GDM1 (cell line): Measurements from ENCODE around the gene NCOA6.
A peak's percentile ranks its signal among the peaks of the same experiment; 100 is the strongest.

Experiments
- DNase-seq: peaks from one replicate; lab custom pipeline; 2025; lab: John Stamatoyannopoulos, UW

The NCOA6 gene

DNA sequence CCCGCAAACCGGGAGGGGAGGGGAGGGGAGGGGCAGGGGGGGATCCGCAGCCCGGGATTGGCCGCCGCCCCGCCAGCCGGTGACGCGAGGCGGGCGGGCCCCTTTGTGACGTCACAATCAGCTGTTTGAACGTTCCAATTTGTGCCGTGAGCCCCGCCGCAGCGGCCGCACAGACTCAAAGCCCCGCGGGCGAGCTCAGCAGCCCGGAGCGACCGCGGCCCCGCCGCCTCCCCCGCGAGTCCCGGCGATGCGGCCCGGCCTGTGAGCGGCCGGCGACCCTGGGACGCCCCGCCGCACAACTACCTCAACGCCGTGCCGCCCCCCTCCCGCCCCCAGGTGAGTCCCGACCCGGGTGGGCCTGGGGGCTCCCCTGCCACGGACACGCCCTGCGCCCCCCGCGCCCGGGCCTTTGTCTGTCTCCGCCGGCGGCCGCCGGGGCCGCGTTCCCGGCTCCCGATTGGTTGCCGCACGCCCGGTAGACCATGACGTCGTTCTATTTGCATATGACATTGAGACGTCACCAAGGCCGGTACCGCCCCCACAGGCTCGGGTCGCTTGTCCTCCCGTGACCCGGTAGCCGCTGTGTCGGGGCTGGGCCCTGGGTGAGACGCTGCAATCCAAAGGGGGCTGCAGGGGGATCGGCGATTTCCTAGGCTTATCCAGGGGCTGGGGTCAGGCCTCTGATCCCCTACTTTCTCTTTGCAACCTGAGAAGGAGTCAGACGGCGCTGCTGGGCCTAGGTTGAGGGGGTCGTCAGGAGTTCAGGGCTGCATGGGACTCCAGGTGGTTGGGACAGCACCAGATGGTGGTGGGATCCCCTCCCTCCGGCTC, 121.1 kb downstream of the NCOA6 start, which contains the start of gene TP53INP2:
TP53INP2 (plus strand) TSS at position 168 of the 831 bp plus-strand sequence. CDS start 4,396 bp downstream, outside the sequence.
- peak; percentile 60 for DNase-seq

DNA sequence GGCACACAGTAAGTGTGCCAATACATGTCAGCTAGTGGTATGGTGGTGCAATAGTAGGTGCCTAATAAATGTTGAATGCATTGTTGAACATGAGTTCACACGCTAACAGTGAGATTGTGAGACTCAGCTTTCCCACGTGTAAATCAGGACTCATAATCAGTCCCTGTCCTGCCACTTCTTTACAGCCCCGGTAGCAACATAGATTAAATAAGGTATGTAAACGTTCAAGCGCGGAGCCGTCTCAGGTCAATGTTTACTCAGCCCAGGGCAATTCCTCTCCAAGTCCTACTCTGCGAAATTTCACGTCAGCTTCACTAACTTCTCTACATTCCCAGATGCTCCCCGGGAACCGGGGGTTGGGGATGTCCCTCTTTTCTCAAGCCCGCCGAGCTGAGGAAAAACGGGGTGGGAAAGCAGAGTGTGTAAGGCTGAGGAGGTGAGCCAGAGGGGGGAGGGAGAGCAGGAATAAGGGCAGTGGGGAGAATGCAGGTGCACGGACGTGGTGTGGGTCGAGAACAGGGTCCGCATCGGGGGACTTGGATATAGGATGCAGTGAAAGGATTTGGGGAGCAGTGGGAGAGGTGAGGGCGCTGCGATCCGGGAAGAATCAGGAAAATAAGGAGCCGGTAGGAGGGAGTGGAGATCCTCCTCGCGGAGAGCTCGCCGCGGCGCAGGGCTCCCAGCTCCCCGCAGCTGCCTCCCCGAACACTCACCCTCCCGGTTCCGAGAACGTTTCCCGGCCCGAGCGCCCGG, 121.9 kb downstream of the NCOA6 start:
- DNase-seq: no peak

DNA sequence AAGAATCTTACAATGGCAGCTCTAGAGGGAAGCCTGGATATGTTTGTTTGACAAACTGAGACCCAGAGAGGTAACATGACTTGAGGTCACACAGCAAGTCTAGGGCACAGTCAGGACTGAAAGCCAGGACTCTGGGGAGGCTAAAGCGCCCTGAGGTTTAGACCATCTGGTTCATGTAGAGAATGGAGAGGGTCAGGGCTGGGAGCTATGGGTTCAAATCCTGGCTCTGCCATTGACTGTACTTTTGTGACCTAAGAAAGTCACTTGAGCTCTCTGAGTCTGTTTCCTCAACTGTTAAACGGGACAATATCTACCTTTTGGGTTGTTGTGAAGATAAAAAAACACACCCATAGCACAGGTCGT, 122.4 kb downstream of the NCOA6 start:
- no peak for DNase-seq

- no peak for DNase-seq
Observed at GRCh38 chr20:34701405-34702085, 123.9 kb downstream of the NCOA6 start.

- DNase-seq: no peak
Observed at GRCh38 chr20:34693414-34693813, 132.0 kb downstream of the NCOA6 start.

- DNase-seq: no peak
Observed at GRCh38 chr20:34691838-34692237, 133.6 kb downstream of the NCOA6 start.

DNA sequence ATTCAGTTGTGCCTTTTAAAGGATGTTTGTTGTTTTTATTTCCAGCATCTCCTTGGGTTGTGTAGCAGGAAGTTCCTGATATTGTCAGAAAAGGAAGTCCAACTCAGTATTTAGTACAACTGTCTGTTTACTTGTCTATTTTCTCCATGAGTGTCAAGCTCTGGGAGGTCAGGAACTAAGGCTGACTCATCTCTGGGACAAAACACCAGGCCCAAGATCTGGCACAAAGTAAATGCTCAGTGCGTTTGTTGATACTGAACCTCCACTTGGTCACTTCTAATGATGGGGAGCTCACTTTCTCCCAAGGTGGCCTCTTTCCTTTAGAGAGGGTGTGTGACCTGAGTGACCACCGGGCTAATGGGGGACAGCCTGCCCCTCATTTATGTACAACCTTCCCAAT, 136.0 kb downstream of the NCOA6 start:
- no peak for DNase-seq

DNA sequence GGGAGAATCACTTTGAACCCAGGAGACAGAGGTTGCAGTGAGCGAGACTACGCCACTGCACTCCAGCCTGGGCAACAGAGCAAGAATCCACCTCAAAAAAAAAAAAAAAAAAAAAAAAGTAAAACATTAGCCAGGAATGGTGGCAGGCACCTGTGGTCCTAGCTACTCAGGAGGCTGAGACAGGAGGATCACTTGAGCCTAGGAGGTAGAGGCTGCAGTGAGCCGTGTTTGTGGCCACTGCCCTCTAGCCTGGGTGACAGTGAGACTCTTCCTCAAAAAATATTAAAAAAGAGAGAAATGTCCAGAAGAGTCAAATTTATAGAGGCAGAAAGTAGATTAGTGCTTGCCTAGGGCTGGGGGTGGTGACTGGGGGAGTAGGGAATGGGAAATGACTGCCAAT, 141.8 kb downstream of the NCOA6 start:
- no peak for DNase-seq

- no peak for DNase-seq
Observed at GRCh38 chr20:34680586-34681175, 144.8 kb downstream of the NCOA6 start.

GRCh38 chr20:34676642-34677373, 148.6 kb downstream of the NCOA6 start, which contains the start of gene PIGU:
Gene PIGU (minus strand): TSS chr20:34677092. CDS start chr20:34677085, 7 bp downstream.
- peak; percentile 97 for DNase-seq

DNA sequence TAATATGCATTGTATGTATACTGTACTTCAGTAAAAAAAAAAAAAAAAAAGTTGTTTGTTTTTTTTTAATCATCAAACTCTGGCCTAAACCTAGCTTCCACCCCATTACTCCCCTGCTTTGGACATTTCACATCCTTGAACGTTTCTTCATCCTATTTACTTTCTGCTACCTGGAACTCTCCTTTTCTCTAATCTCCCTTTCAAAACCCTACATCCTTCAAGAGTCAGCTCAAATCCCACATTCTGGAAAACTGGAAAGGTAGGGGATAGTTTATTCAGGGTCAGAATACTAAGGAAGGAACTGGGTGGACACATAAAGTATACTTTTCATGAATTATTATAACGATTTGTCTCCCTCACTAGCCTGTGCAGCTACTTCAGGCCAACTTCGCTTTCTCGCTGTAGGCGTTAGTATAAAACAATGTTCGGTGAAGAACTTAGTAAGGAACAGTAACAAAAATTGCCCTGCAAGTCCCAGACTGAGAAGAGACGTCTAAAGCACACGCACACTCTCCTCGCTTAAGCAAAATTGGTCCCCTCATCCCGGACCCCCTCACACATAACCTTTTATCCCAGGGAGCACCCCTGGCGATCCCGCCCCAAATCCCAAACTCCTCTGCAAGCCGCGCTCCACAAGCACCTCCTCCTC, 149.3 kb downstream of the NCOA6 start:
- no peak for DNase-seq

DNA sequence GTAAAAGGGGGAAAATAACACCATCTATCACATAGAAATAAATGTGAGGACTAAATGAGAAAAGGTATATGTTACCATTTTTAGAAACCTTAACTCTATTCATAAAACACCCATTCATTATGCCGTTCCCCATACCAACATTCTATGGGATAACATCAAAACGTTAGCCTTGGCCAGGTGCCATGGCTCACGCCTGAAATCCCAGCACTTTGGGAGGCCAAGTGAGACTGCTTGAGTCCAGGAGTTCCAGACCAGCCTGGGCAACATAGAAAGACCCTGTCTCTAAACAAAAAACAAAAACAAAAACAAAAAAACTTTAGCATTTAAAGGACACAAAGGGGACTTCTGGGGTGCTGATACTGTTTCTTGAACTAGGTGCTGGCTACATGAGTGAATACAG, 149.9 kb downstream of the NCOA6 start:
- DNase-seq: no peak

GRCh38 chr20:34673412-34673811, 152.0 kb downstream of the NCOA6 start:
- no peak for DNase-seq

DNA sequence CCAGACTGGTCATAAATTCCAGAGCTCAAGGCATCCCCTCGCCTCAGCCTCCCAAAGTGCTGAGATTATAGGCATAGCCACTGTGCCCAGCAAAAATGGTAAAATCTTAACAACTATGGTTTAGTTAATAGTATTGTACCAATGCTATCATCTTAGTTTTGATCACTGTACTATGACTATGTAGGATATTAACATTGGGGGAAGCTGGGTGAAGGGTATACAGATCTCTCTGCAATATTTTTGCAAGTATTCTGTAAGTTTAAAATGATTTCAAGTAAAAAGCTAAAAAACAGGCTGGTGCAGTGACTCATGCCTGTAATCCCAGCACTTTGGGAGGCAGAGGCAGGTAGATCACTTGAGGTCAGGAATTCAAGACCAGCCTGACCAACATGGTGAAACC, 156.4 kb downstream of the NCOA6 start:
- DNase-seq: no peak
